H1 (cell line): ENCODE results near the gene TMEM222. TPM values are rescaled to one million over a fixed set of nuclear protein-coding genes. Genes with fewer than 3 reads are reported as not detected.

ENCODE experiments used
- ASH2L ChIP-seq: fragments of 200-600, 300-600 bp; sonication (generic); IDR thresholded peaks from one replicate; pipeline ENCODE4 v1.7.1; 2017; ENCODE audit warnings: low read length
- BACH1 ChIP-seq: IDR thresholded peaks from 2 replicates; pipeline ENCODE4 v1.6.1; 2012; ENCODE audit warnings: low read length, improper control_type of control experiment
- BRCA1 ChIP-seq: IDR thresholded peaks from 2 replicates; pipeline ENCODE4 v1.6.1; 2012; ENCODE audit warnings: low read depth, low read length, improper control_type of control experiment
- CHD7 ChIP-seq: fragments of 300-600 bp; sonication (generic); IDR thresholded peaks from 2 replicates; pipeline ENCODE4 v1.7.1; 2012; ENCODE audit warnings: low read length, moderate library complexity, mild to moderate bottlenecking, inconsistent platforms; ENCODE audit not compliant: insufficient replicate concordance
- JUND ChIP-seq: IDR thresholded peaks from 2 replicates; pipeline ENCODE4 v1.6.1; 2011; ENCODE audit warnings: mild to moderate bottlenecking, improper control_type of control experiment, low read length
- RAD21 ChIP-seq, 2 experiments: IDR thresholded peaks in 1 of 2; conservative IDR thresholded peaks in 1 of 2; 2 replicates each; pipeline ENCODE4 v1.6.1; 2011; ENCODE audit warnings: low read depth in 2 of 2, low read length in 2 of 2, improper control_type of control experiment in 1 of 2, inconsistent platforms in 1 of 2, mild to moderate bottlenecking in 1 of 2, moderate library complexity in 1 of 2
- SIN3A ChIP-seq, 2 experiments: IDR thresholded peaks in 1 of 2; conservative IDR thresholded peaks in 1 of 2; 2 replicates each; pipeline ENCODE4 v1.6.1; 2011 to 2012; ENCODE audit warnings: low read length in 2 of 2, improper control_type of control experiment in 1 of 2, low read depth in 1 of 2, mild to moderate bottlenecking in 1 of 2
- SP1 ChIP-seq: IDR thresholded peaks from 2 replicates; pipeline ENCODE4 v1.6.1; 2011; ENCODE audit warnings: low read depth, low read length
- TAF1 ChIP-seq: IDR thresholded peaks from 2 replicates; pipeline ENCODE4 v1.6.1; 2011; ENCODE audit warnings: mild to moderate bottlenecking, low read depth, low read length
- TBP ChIP-seq: IDR thresholded peaks from 2 replicates; pipeline ENCODE4 v1.6.1; 2011; ENCODE audit warnings: low read depth, low read length, improper control_type of control experiment
- polyA plus RNA-seq, 7 experiments: library from polyadenylated mRNA; depleted of rRNA in 3 of 7; stranded (reverse) in 5 of 7; unstranded in 2 of 7; fragments of >200 nt in 5 of 7; fragments of 200-250 nt in 2 of 7; gene quantifications; 1 replicate in 5 of 7; 2 replicates in 1 of 7; 4 replicates in 1 of 7; pipeline versions ENCODE4 v1.2.1 to v1.2.3, GENCODE V29; 2011 to 2013; ENCODE audit warnings: missing spikeins in 2 of 7, mixed read lengths in 2 of 7
- total RNA-seq: library from RNA; stranded (reverse); fragmentation: NEBNext Ultra II Directional; extraction: Animal tissue kit (Norgen Biotek cat#: 25700); gene quantifications from 2 replicates; pipeline ENCODE4 v1.2.1, GENCODE V29; 2021

TMEM222 gene
- total and polyA plus RNA-seq, 2 of the 8 experiments (the other 6 are each of a cell fraction or from before 2014, with no cell fraction given), result 27.0 to 51.8 TPM

GRCh38 chr1:27349784-27350662, 28.1 kb downstream of the TMEM222 start (continued):
- TF ChIP-seq ASH2L (peak; percentile 7), SP1 (peak; percentile 55; the same call in 1 of the 2 replicates), CHD7 (no peak), BACH1 (no peak), SIN3A (conservative IDR thresholded peaks at IDR 0.05 in 1 of 2, IDR thresholded peaks at IDR 0.05 in 1 of 2; ENCODE audit: low read depth in 1 of 2, low read length in 2 of 2) (no peak), RAD21 (IDR thresholded peaks at IDR 0.05 in 1 of 2, conservative IDR thresholded peaks at IDR 0.05 in 1 of 2; ENCODE audit: low read depth in 2 of 2, low read length in 2 of 2) (no peak), TBP (no peak), BRCA1 (no peak), JUND (no peak), TAF1 (peak; percentile 29; the same call in 1 of the 2 replicates)
